K562 (cell line): ENCODE results near the gene MGAT1. TPM values are rescaled to one million over a fixed set of nuclear protein-coding genes. Genes with fewer than 3 reads are reported as not detected.

Experiments
- ATAC-seq: fragments of 200-7000 bp; cut with Tn5 transposase; 3 replicates; pipeline ENCODE4 v1.9.1; 2020; ENCODE audit warnings: moderate library complexity
- BruUV-seq: library from RNA; stranded (reverse); fragments of 400-500 nt; replicated peaks from 2 replicates; lab custom pipeline; 2021; lab: Mats Ljungman, UMichigan
- CTCF ChIA-PET: fragments of 300-600 bp; formaldehyde crosslinking; extraction: SDS; loops from one replicate; lab custom pipeline; 2021; ENCODE audit warnings: low intra/inter-chr PET ratio; lab: Yijun Ruan, JAX
- POLR2A ChIA-PET: fragments of 300-600, 350-650 bp; sonication (Branson Sonifier 250); formaldehyde crosslinking; extraction: SDS; loops from one replicate; lab custom pipeline; 2021; ENCODE audit warnings: antibody characterized with exemption, inconsistent platforms; lab: Yijun Ruan, JAX
- DNase-seq, 4 experiments: peaks; one replicate each; pipeline versions ENCODE4 v3.0.0 to v3.0.0-alpha.2; 2011 to 2018; ENCODE audit warnings: low spot score in 3 of 4, mixed read lengths in 3 of 4; ENCODE audit errors: extremely low read depth in 1 of 4
- FAIRE-seq: peaks from 2 replicates; lab custom pipeline; 2011; peaks lifted over from hg19 to GRCh38; lab: Jason Lieb, UNC
- H2AFZ ChIP-seq: 2 replicates; pipeline ENCODE4 v1.6.0; 2011; ENCODE audit warnings: low read depth, low read length, control low read depth, inconsistent platforms
- H3K27ac ChIP-seq: fragments of 200-600 bp; 3 replicates; pipeline ENCODE4 v1.8.0; 2011; ENCODE audit warnings: low read depth, mild to moderate bottlenecking, control low read depth, inconsistent platforms, low read length, moderate library complexity, mixed read lengths; ENCODE audit errors: extremely low read depth
- H3K27me3 ChIP-seq, 2 experiments: fragments of 300-600 bp in 1 of 2; 2 replicates in 1 of 2; 3 replicates in 1 of 2; pipeline versions ENCODE4 v1.6.0 to v1.8.0; 2011; ENCODE audit warnings: inconsistent platforms in 2 of 2, low read length in 2 of 2, mild to moderate bottlenecking in 1 of 2, mixed read lengths in 1 of 2, moderate library complexity in 1 of 2; ENCODE audit not compliant: control insufficient read depth in 2 of 2, insufficient read depth in 2 of 2
- H3K36me3 ChIP-seq: fragments of 300-600 bp; 3 replicates; pipeline ENCODE4 v1.8.0; 2011; ENCODE audit warnings: mild to moderate bottlenecking, low read length, inconsistent platforms; ENCODE audit not compliant: control insufficient read depth, insufficient read depth
- H3K4me1 ChIP-seq, 2 experiments: fragments of 200-600 bp in 1 of 2; replicated peaks in 1 of 2; 2 replicates in 1 of 2; 3 replicates in 1 of 2; pipeline versions ENCODE4 v1.5.1 to v1.8.0; 2011; ENCODE audit warnings: inconsistent platforms in 2 of 2, low read length in 2 of 2, mild to moderate bottlenecking in 1 of 2, mixed read lengths in 1 of 2, moderate library complexity in 1 of 2; ENCODE audit not compliant: control insufficient read depth in 2 of 2, insufficient read depth in 2 of 2
- H3K4me2 ChIP-seq: 2 replicates; pipeline ENCODE4 v1.6.1; 2011; ENCODE audit warnings: low read length, control low read depth, inconsistent platforms, mixed read lengths; ENCODE audit not compliant: insufficient read depth
- H3K4me3 ChIP-seq: fragments of 200-600 bp; sonication (generic), shearing (Covaris generic); 2 replicates; pipeline ENCODE4 v1.5.1; 2016; ENCODE audit warnings: control low read depth, inconsistent platforms
- H3K79me2 ChIP-seq: fragments of 200-600 bp; 3 replicates; pipeline ENCODE4 v1.8.0; 2011; ENCODE audit warnings: low read length, inconsistent platforms; ENCODE audit not compliant: control insufficient read depth, insufficient read depth
- H3K9ac ChIP-seq, 2 experiments: 2 replicates each; pipeline versions ENCODE4 v1.6.0 to v1.6.1; 2011; ENCODE audit warnings: low read depth in 2 of 2, low read length in 2 of 2, control low read depth in 1 of 2, inconsistent platforms in 1 of 2, mild to moderate bottlenecking in 1 of 2, mixed read lengths in 1 of 2; ENCODE audit not compliant: insufficient read depth in 1 of 2
- H3K9me1 ChIP-seq: one replicate; pipeline ENCODE4 v1.6.0; 2011; ENCODE audit warnings: inconsistent platforms, mild to moderate bottlenecking, low read length, moderate library complexity; ENCODE audit not compliant: control insufficient read depth, insufficient read depth
- H3K9me3 ChIP-seq: replicated peaks from 2 replicates; pipeline ENCODE4 v1.5.1; 2011; ENCODE audit warnings: low read depth, low read length, inconsistent platforms; ENCODE audit not compliant: control insufficient read depth, insufficient read depth
- H4K20me1 ChIP-seq: replicated peaks from 2 replicates; pipeline ENCODE4 v1.6.1; 2011; ENCODE audit warnings: low read length, inconsistent platforms, mixed read lengths; ENCODE audit not compliant: control insufficient read depth, insufficient read depth
- CBX8 ChIP-seq: fragments of 200-600 bp; sonication (generic); IDR thresholded peaks from 2 replicates; pipeline ENCODE4 v1.6.1; 2012; ENCODE audit warnings: borderline replicate concordance, mixed run types, low read depth, mild to moderate bottlenecking, moderate library complexity, mixed read lengths, low read length, control low read depth, inconsistent platforms; ENCODE audit not compliant: poor library complexity, severe bottlenecking; ENCODE audit errors: extremely low read depth
- CHD4 ChIP-seq: fragments of 200-600 bp; sonication (generic); IDR thresholded peaks from 3 replicates; pipeline ENCODE4 v1.6.1; 2012; ENCODE audit warnings: low read depth, mild to moderate bottlenecking, mixed read lengths, low read length, inconsistent platforms; ENCODE audit not compliant: insufficient read depth, insufficient replicate concordance, poor library complexity, severe bottlenecking
- CREBBP ChIP-seq: IDR thresholded peaks from one replicate; pipeline ENCODE4 v1.6.1; 2012; ENCODE audit warnings: low read depth, mild to moderate bottlenecking, control low read depth, inconsistent platforms, low read length
- CREM ChIP-seq: IDR thresholded peaks from 2 replicates; pipeline ENCODE4 v1.6.1; 2014; ENCODE audit warnings: antibody characterized with exemption, low read depth
- EGR1 ChIP-seq: fragments of 450-650 bp; conservative IDR thresholded peaks from 2 replicates; pipeline ENCODE4 v1.6.1; 2017; ENCODE audit warnings: mild to moderate bottlenecking
- HMGN3 ChIP-seq: IDR thresholded peaks from 2 replicates; pipeline ENCODE4 v1.6.1; 2011; ENCODE audit warnings: borderline replicate concordance, low read depth, mild to moderate bottlenecking, mixed read lengths, low read length; ENCODE audit not compliant: insufficient read length; ENCODE audit errors: extremely low read depth
- HNRNPLL ChIP-seq: fragments of 200-400 bp; formaldehyde crosslinking; IDR thresholded peaks from 2 replicates; pipeline ENCODE4 v1.6.1; 2017; ENCODE audit warnings: low read length, low read depth, mild to moderate bottlenecking; ENCODE audit not compliant: poor library complexity, severe bottlenecking
- NCOA1 ChIP-seq: fragments of 450-650 bp; IDR thresholded peaks from 2 replicates; pipeline ENCODE4 v1.6.1; 2016; ENCODE audit warnings: low read depth
- SRSF1 ChIP-seq: fragments of 200-400 bp; formaldehyde crosslinking; IDR thresholded peaks from 2 replicates; pipeline ENCODE4 v1.6.1; 2017; ENCODE audit warnings: mild to moderate bottlenecking, low read depth, low read length, moderate library complexity
- THRA ChIP-seq: fragments of 450-650 bp; IDR thresholded peaks from 2 replicates; pipeline ENCODE4 v1.6.1; 2017; ENCODE audit warnings: mild to moderate bottlenecking, moderate library complexity
- ZNF347 ChIP-seq: fragments of 450-650 bp; formaldehyde crosslinking; IDR thresholded peaks from 2 replicates; pipeline ENCODE4 v1.4.0; 2020; ENCODE audit warnings: low read depth, mild to moderate bottlenecking, moderate library complexity
- ZNF644 ChIP-seq: fragments of 200-800 bp; sonication (Bioruptor generic); IDR thresholded peaks from 2 replicates; pipeline ENCODE4 v1.6.1; 2016; ENCODE audit warnings: low read depth, missing genetic modification characterization, missing compliant biosample characterization
- WGBS: fragments of 100-300 bp; shearing (Covaris generic); methylation state at CpG from one replicate; pipeline ENCODE4 v1.1.6; 2016; ENCODE audit warnings: low coverage, mixed read lengths; ENCODE audit not compliant: insufficient coverage; ENCODE audit errors: missing lambda C conversion rate; 5-methylcytosine and 5-hydroxymethylcytosine counted together
- in situ Hi-C: fragments of 300-500 bp; cut with MboI; formaldehyde crosslinking; loops from 4 replicates; pipeline ENCODE4 v1.15.0; 2018; ENCODE audit warnings: inconsistent platforms, mixed read lengths
- intact Hi-C: fragments of 100-400 bp; cut with micrococcal nuclease; formaldehyde crosslinking; loops from 2 replicates; pipeline ENCODE4 v1.14.2; 2022
- polyA plus RNA-seq, 8 experiments: library from polyadenylated mRNA; depleted of rRNA in 4 of 8; stranded (reverse) in 5 of 8; unstranded in 3 of 8; fragments of >200 nt; fragmentation: Nextera tagmentation in 2 of 8; fragmentation: Illumina TruSeq in 1 of 8; extraction: Ambion mirVana in 2 of 8; extraction: Trizol in 1 of 8; gene quantifications; 2 replicates each; pipeline versions ENCODE4 v1.2.1 to v1.2.3, GENCODE V29; 2011 to 2014; ENCODE audit warnings: inconsistent platforms in 1 of 8, missing spikeins in 1 of 8
- total RNA-seq, 7 experiments: library from RNA; depleted of rRNA in 6 of 7; stranded (reverse); fragments of >200 nt in 6 of 7; fragmentation: Illumina TruSeq in 2 of 7; extraction: Trizol in 2 of 7; gene quantifications; 2 replicates each; pipeline versions ENCODE4 v1.2.1 to v1.2.3, GENCODE V29; 2011 to 2021; ENCODE audit warnings: low replicate concordance in 1 of 7

The MGAT1 gene
- total and polyA plus RNA-seq, 9 of the 15 experiments (the other 6 are each of a cell fraction or from before 2014, with no cell fraction given), result 3.9 to 82.7 (median 44.5) TPM

- H3K9me3 ChIP-seq, result no peaks in the 10 kb centered on the region
- no peak overlapping the region for H3K27ac ChIP-seq
- in situ Hi-C loops, result no loop called here
- H3K9me1 ChIP-seq, result peaks cover 17% of the 10 kb centered on the region
- H3K4me2 ChIP-seq, result peak overlapping the region; percentile 22; the same call in 1 of the 2 replicates
- H2AFZ ChIP-seq, result no peak overlapping the region
- TF ChIP-seq EGR1, result no peak
- no peak for TF ChIP-seq CBX8
- TF ChIP-seq CHD4, result no peak
- no peak for TF ChIP-seq THRA
- TF ChIP-seq CREBBP, result no peak
- TF ChIP-seq HMGN3, result no peak
- TF ChIP-seq SRSF1, result no peak
- TF ChIP-seq CREM, result no peak
- TF ChIP-seq HNRNPLL, result no peak
- TF ChIP-seq NCOA1, result no peak
- TF ChIP-seq ZNF644 (tag), result no peak
- no peak for TF ChIP-seq ZNF347
- no peak overlapping the region for H3K4me3 ChIP-seq
- BruUV-seq, result no TSS peak
- no peaks in the 10 kb centered on the region for H3K27me3 ChIP-seq
- peaks cover 29 to 32% of the 10 kb centered on the region in 2 experiments; a peak in 4 of 5 replicates for H3K4me1 ChIP-seq
- intact Hi-C loops, result no loop called here
- peak overlapping the region in 1 of 2 experiments; percentile 80; a peak in 1 of 4 replicates for H3K9ac ChIP-seq
- DNase-seq (no peak), FAIRE-seq (no peak), ATAC-seq (no peak)
- WGBS, result 86% methylated on average over 11 of the region's 11 CpGs
- H3K79me2 ChIP-seq, result peaks cover 93% of the 10 kb centered on the region
- ChIA-PET POLR2A (no interaction called here), CTCF (no interaction called here)
- peaks cover 40% of the 10 kb centered on the region for H4K20me1 ChIP-seq
- H3K36me3 ChIP-seq, result peaks cover 61% of the 10 kb centered on the region
Observed at GRCh38 chr5:180798193-180798592, 4.4 kb downstream of the MGAT1 start.
